ENCODE data around the gene CTTN. TPM values are rescaled to one million over a fixed set of nuclear protein-coding genes. Genes with fewer than 3 reads are reported as not detected.

CTTN gene
- total RNA-seq, 1 donor from 2014 or later: 296 TPM

- Mint-ChIP-seq H3K4me1 (ENCODE audit: low read depth, unreplicated experiment) (peaks cover 27% of the 10 kb centered on the region), H3K9me3 (ENCODE audit: unreplicated experiment) (peaks cover 9% of the 10 kb centered on the region), H3K36me3 (ENCODE audit: unreplicated experiment) (no peaks in the 10 kb centered on the region), H3K27me3 (ENCODE audit: unreplicated experiment) (peaks cover 3% of the 10 kb centered on the region), H3K4me3 (ENCODE audit: unreplicated experiment) (peak overlapping the region; percentile 57), H3K27ac (ENCODE audit: unreplicated experiment) (peak overlapping the region; percentile 33)
- no peak for TF ChIP-seq CTCF (IDR thresholded peaks at IDR 0.05; ENCODE audit: partially characterized antibody, unreplicated experiment)
- DNase-seq: no peak
Observed at GRCh38 chr11:70400643-70401042, 2.3 kb downstream of the CTTN start.

DNA sequence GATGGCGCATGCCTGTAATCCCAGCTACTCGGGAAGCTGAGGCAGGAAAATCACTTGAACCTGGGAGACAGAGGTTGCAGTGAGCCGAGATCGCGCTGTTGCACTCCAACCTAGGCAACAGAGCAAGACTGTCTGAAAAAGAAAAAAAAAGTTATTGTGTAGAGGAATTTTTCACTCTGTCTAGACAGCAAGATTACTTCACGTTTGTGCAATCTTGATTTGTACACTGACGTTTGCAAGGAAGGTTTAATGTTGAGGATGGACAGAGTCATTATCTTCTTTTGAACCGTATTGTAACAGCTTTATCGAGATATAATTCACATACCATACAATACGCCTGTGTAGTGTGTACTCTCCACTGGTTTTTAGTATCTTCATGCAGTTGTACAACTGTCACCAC is 3.7 kb downstream of the CTTN start:
- no peaks in the 10 kb centered on the region for H3K36me3 Mint-ChIP-seq (ENCODE audit: unreplicated experiment)
- no peak overlapping the region for H3K27ac Mint-ChIP-seq (ENCODE audit: unreplicated experiment)
- peaks cover 27% of the 10 kb centered on the region for H3K4me1 Mint-ChIP-seq (ENCODE audit: low read depth, unreplicated experiment)
- H3K27me3 Mint-ChIP-seq (ENCODE audit: unreplicated experiment): peaks cover 3% of the 10 kb centered on the region
- TF ChIP-seq CTCF (IDR thresholded peaks at IDR 0.05; ENCODE audit: partially characterized antibody, unreplicated experiment): no peak
- DNase-seq: no peak
- no peak overlapping the region for H3K4me3 Mint-ChIP-seq (ENCODE audit: unreplicated experiment)
- peaks cover 9% of the 10 kb centered on the region for H3K9me3 Mint-ChIP-seq (ENCODE audit: unreplicated experiment)

- peaks cover 22% of the 10 kb centered on the region for H3K4me1 Mint-ChIP-seq (ENCODE audit: low read depth, unreplicated experiment)
- H3K27ac Mint-ChIP-seq (ENCODE audit: unreplicated experiment): no peak overlapping the region
- TF ChIP-seq CTCF (IDR thresholded peaks at IDR 0.05; ENCODE audit: partially characterized antibody, unreplicated experiment): no peak
- H3K9me3 Mint-ChIP-seq (ENCODE audit: unreplicated experiment): peaks cover 7% of the 10 kb centered on the region
- no peak for DNase-seq
- no peak overlapping the region for H3K4me3 Mint-ChIP-seq (ENCODE audit: unreplicated experiment)
- H3K27me3 Mint-ChIP-seq (ENCODE audit: unreplicated experiment): peaks cover under 1% of the 10 kb centered on the region
- no peaks in the 10 kb centered on the region for H3K36me3 Mint-ChIP-seq (ENCODE audit: unreplicated experiment)
Observed at GRCh38 chr11:70402685-70403084, 4.4 kb downstream of the CTTN start.

- H3K36me3 Mint-ChIP-seq (ENCODE audit: unreplicated experiment): no peaks in the 10 kb centered on the region
- peaks cover 22% of the 10 kb centered on the region for H3K4me1 Mint-ChIP-seq (ENCODE audit: low read depth, unreplicated experiment)
- H3K27ac Mint-ChIP-seq (ENCODE audit: unreplicated experiment): peak overlapping the region; percentile 50
- no peak overlapping the region for H3K4me3 Mint-ChIP-seq (ENCODE audit: unreplicated experiment)
- H3K9me3 Mint-ChIP-seq (ENCODE audit: unreplicated experiment): peaks cover 6% of the 10 kb centered on the region
- TF ChIP-seq CTCF (IDR thresholded peaks at IDR 0.05; ENCODE audit: partially characterized antibody, unreplicated experiment): no peak
- no peaks in the 10 kb centered on the region for H3K27me3 Mint-ChIP-seq (ENCODE audit: unreplicated experiment)
- DNase-seq: no peak
Observed at GRCh38 chr11:70404244-70404643, 5.9 kb downstream of the CTTN start.

DNA sequence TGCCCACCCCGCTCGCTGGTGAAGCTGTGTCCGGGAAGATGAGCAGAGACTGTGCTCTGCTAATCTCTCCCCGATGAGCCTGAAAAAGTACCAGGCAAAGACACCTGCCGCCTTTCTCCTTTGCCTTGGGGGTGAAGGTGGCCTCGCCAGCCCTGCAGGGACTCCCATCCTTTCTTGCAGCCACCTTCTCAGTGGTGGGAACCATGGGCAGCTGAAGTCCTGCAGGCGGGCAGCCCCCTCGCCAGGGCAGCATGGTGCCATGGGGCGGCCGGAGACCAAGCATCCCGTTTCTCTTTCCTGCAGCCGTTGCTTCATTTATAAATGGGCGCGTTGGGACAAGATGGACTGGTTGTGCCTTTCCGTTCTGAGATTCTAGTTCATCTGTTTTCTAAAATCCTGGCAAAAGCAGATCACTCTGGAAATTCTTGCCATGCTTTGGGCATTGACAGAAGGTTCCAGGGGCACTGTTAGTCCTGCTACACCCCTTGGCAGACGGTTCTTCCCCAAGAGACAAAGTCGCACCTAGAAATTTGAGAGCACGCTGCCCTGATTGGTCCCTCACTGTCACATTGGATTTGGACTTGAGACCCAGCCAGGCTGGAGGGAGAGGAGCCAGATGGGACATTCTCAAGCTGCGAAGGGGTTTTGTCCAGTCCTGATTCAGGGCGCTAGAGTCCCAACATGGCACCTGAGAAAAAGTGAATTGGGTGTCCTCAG is 7.5 kb downstream of the CTTN start:
- peaks cover 3% of the 10 kb centered on the region for H3K36me3 Mint-ChIP-seq (ENCODE audit: unreplicated experiment)
- H3K4me3 Mint-ChIP-seq (ENCODE audit: unreplicated experiment): no peak overlapping the region
- H3K9me3 Mint-ChIP-seq (ENCODE audit: unreplicated experiment): peaks cover 4% of the 10 kb centered on the region
- no peak for DNase-seq
- no peaks in the 10 kb centered on the region for H3K27me3 Mint-ChIP-seq (ENCODE audit: unreplicated experiment)
- TF ChIP-seq CTCF (IDR thresholded peaks at IDR 0.05; ENCODE audit: partially characterized antibody, unreplicated experiment): no peak
- peaks cover 16% of the 10 kb centered on the region for H3K4me1 Mint-ChIP-seq (ENCODE audit: low read depth, unreplicated experiment)
- H3K27ac Mint-ChIP-seq (ENCODE audit: unreplicated experiment): no peak overlapping the region

All from glutamatergic neuron (in vitro differentiated cells).